ENCODE measurements around the gene SLC15A2. TPM values are rescaled to one million over a fixed set of nuclear protein-coding genes. Genes with fewer than 3 reads are reported as not detected.

SLC15A2 gene
- polyA plus RNA-seq = 1.6 to 3.4 TPM (median 2.6 TPM) in 3 replicates
- polyA plus RNA-seq (2011; ENCODE audit: low read depth) = 0.92 TPM
- polyA plus RNA-seq (2011; cell fraction: cytosol; rRNA removed) = 1.2 and 1.5 TPM in 2 replicates
- 4.3 and 5.4 TPM in 2 replicates for polyA plus RNA-seq (2011; cell fraction: nucleus; rRNA removed)
- polyA plus RNA-seq (2012; ENCODE audit: low replicate concordance) = 0.96 and 2.3 TPM in 2 replicates
- 0.26 to 12.6 TPM (median 5.3 TPM) in 3 replicates for polyA minus RNA-seq
- polyA minus RNA-seq (2011; cell fraction: cytosol; rRNA and poly(A)+ RNA removed) = 1.5 TPM
- polyA minus RNA-seq (2011; cell fraction: nucleus; rRNA and poly(A)+ RNA removed) = 6.4 and 10.7 TPM in 2 replicates

- no peak for TF ChIP-seq CTCF (optimal IDR thresholded peaks at IDR 0.05 in 1 of 3, IDR thresholded peaks at IDR 0.05 in 1 of 3, conservative IDR thresholded peaks at IDR 0.05 in 1 of 3; ENCODE audit: extremely low read depth in 1 of 3, insufficient read depth in 2 of 3, low read length in 3 of 3)
- TF ChIP-seq EZH2 (IDR thresholded peaks at IDR 0.05; ENCODE audit: low read length) = no peak
- DNase-seq (ENCODE audit: low read depth, low spot score) (no peak), FAIRE-seq (no peak)
- H3K9ac ChIP-seq (ENCODE audit: control insufficient read depth, extremely low read depth, insufficient read depth, low read length) = no peak within 1 kb of the TSS
- peak within 1 kb of the TSS; percentile 25 for H2AFZ ChIP-seq (ENCODE audit: control insufficient read depth, low read length)
- no peak within 1 kb of the TSS for H3K4me2 ChIP-seq (ENCODE audit: control insufficient read depth, extremely low read depth, insufficient read depth, low read depth, low read length)
- no peaks in the 10 kb centered on the region for H3K79me2 ChIP-seq (ENCODE audit: control insufficient read depth, insufficient read depth, low read length)
- dilution Hi-C loops (cut with MboI; ENCODE audit: extremely low pct_ligation_motif_present, low sequenced_read_pairs) = no loop called here
- no peaks in the 10 kb centered on the region for H3K9me3 ChIP-seq (ENCODE audit: control insufficient read depth, low read depth, low read length)
- H3K36me3 ChIP-seq (ENCODE audit: control insufficient read depth in 2 of 2, extremely low read depth in 1 of 2, insufficient read depth in 2 of 2, low read length in 2 of 2) = no peaks in the 10 kb centered on the region
- no peak within 1 kb of the TSS for H3K4me3 ChIP-seq (ENCODE audit: control insufficient read depth in 2 of 3, extremely low read depth in 1 of 3, insufficient read depth in 2 of 3, low read depth in 1 of 3, low read length in 3 of 3)
- no peaks in the 10 kb centered on the region for H3K9me1 ChIP-seq (ENCODE audit: control insufficient read depth, extremely low read depth, insufficient read depth, low read length)
- H3K4me1 ChIP-seq (ENCODE audit: control insufficient read depth, extremely low read depth, insufficient read depth, low read length) = no peaks in the 10 kb centered on the region
- no peaks in the 10 kb centered on the region for H4K20me1 ChIP-seq (ENCODE audit: control insufficient read depth, extremely low read depth, insufficient read depth, low read length)
- H3K27me3 ChIP-seq (ENCODE audit: control insufficient read depth, extremely low read depth, insufficient read depth, low read length) = no peaks in the 10 kb centered on the region
- H3K27ac ChIP-seq (ENCODE audit: control insufficient read depth, insufficient read depth, low read length) = no peak within 1 kb of the TSS
Measured at GRCh38 chr3:121894301-121894990, at the start of gene SLC15A2. Gene SLC15A2 (plus strand): TSS chr3:121894401. CDS start chr3:121894477, 76 bp downstream.

- Histone ChIP-seq H4K20me1 (ENCODE audit: control insufficient read depth, extremely low read depth, insufficient read depth, low read length) (no peaks in the 10 kb centered on the region), H3K9me1 (ENCODE audit: control insufficient read depth, extremely low read depth, insufficient read depth, low read length) (no peaks in the 10 kb centered on the region), H3K36me3 (ENCODE audit: control insufficient read depth in 2 of 2, extremely low read depth in 1 of 2, insufficient read depth in 2 of 2, low read length in 2 of 2) (no peaks in the 10 kb centered on the region), H3K4me3 (ENCODE audit: control insufficient read depth in 2 of 3, extremely low read depth in 1 of 3, insufficient read depth in 2 of 3, low read depth in 1 of 3, low read length in 3 of 3) (no peak overlapping the region), H3K27me3 (ENCODE audit: control insufficient read depth, extremely low read depth, insufficient read depth, low read length) (no peaks in the 10 kb centered on the region), H3K4me2 (ENCODE audit: control insufficient read depth, extremely low read depth, insufficient read depth, low read depth, low read length) (no peak overlapping the region), H3K9ac (ENCODE audit: control insufficient read depth, extremely low read depth, insufficient read depth, low read length) (no peak overlapping the region), H3K27ac (ENCODE audit: control insufficient read depth, insufficient read depth, low read length) (no peak overlapping the region), H3K4me1 (ENCODE audit: control insufficient read depth, extremely low read depth, insufficient read depth, low read length) (no peaks in the 10 kb centered on the region), H3K9me3 (ENCODE audit: control insufficient read depth, low read depth, low read length) (no peaks in the 10 kb centered on the region), H2AFZ (ENCODE audit: control insufficient read depth, low read length) (no peak overlapping the region), H3K79me2 (ENCODE audit: control insufficient read depth, insufficient read depth, low read length) (no peaks in the 10 kb centered on the region)
- DNase-seq (ENCODE audit: low read depth, low spot score) (no peak), FAIRE-seq (no peak)
- dilution Hi-C loops (cut with MboI; ENCODE audit: extremely low pct_ligation_motif_present, low sequenced_read_pairs) = no loop called here
- TF ChIP-seq CTCF (optimal IDR thresholded peaks at IDR 0.05 in 1 of 3, IDR thresholded peaks at IDR 0.05 in 1 of 3, conservative IDR thresholded peaks at IDR 0.05 in 1 of 3; ENCODE audit: extremely low read depth in 1 of 3, insufficient read depth in 2 of 3, low read length in 3 of 3) = no peak
- no peak for TF ChIP-seq EZH2 (IDR thresholded peaks at IDR 0.05; ENCODE audit: low read length)
Measured at GRCh38 chr3:121844892-121845291, 49.3 kb upstream of the SLC15A2 start.
